Loucy (cell line): ENCODE data around the gene TUBA8.
"Not testable (repeated sequence)": the region's sequence is repeated elsewhere in the genome, so short reads cannot be mapped to it uniquely, and the experiment has no call there.

Experiments
- H2AFZ ChIP-seq: fragments of 200-600 bp; sonication (generic); 2 replicates; pipeline ENCODE4 v1.6.0; 2016; ENCODE audit warnings: antibody characterized with exemption, mild to moderate bottlenecking, low read length, moderate library complexity
- H3F3A ChIP-seq: fragments of 200-600 bp; 2 replicates; pipeline ENCODE4 v1.6.0; 2016; ENCODE audit warnings: antibody characterized with exemption, low read depth, mild to moderate bottlenecking
- H3K27me3 ChIP-seq: fragments of 200-600 bp; sonication (generic); 2 replicates; pipeline ENCODE4 v1.6.1; 2014; ENCODE audit warnings: low read length, mild to moderate bottlenecking; ENCODE audit not compliant: insufficient read depth, poor library complexity, severe bottlenecking
- H3K36me3 ChIP-seq: fragments of 200-600 bp; sonication (generic); 2 replicates; pipeline ENCODE4 v1.6.1; 2016; ENCODE audit warnings: low read length; ENCODE audit not compliant: insufficient read depth
- H3K4me1 ChIP-seq: fragments of 200-600 bp; sonication (generic); 2 replicates; pipeline ENCODE4 v1.5.1; 2014; ENCODE audit warnings: low read length, mild to moderate bottlenecking; ENCODE audit not compliant: insufficient read depth, poor library complexity, severe bottlenecking
- H3K4me2 ChIP-seq: fragments of 200-600 bp; sonication (generic); 2 replicates; pipeline ENCODE4 v1.6.0; 2014; ENCODE audit warnings: antibody characterized with exemption, low read length, low read depth, mild to moderate bottlenecking; ENCODE audit not compliant: poor library complexity, severe bottlenecking
- H3K4me3 ChIP-seq: fragments of 200-600 bp; sonication (generic); 2 replicates; pipeline ENCODE4 v1.5.1; 2014; ENCODE audit warnings: low read length, mild to moderate bottlenecking, mixed read lengths; ENCODE audit not compliant: poor library complexity, severe bottlenecking
- H3K79me2 ChIP-seq: fragments of 200-600 bp; sonication (generic); 2 replicates; pipeline ENCODE4 v1.6.1; 2014; ENCODE audit warnings: low read length; ENCODE audit not compliant: insufficient read depth
- H3K9ac ChIP-seq: fragments of 200-600 bp; sonication (generic); 2 replicates; pipeline ENCODE4 v1.6.0; 2014; ENCODE audit warnings: mild to moderate bottlenecking, low read depth, low read length, moderate library complexity; ENCODE audit not compliant: poor library complexity, severe bottlenecking
- H3K9me2 ChIP-seq: fragments of 200-600 bp; sonication (generic); replicated peaks from 2 replicates; pipeline ENCODE4 v1.6.1; 2016; ENCODE audit warnings: low read depth, low read length, mixed read lengths
- H3K9me3 ChIP-seq: fragments of 200-600 bp; sonication (generic); 2 replicates; pipeline ENCODE4 v1.6.1; 2014; ENCODE audit warnings: mild to moderate bottlenecking, antibody characterized with exemption, low read length, low read depth; ENCODE audit not compliant: insufficient read depth
- H4K20me1 ChIP-seq: fragments of 200-600 bp; sonication (generic); 2 replicates; pipeline ENCODE4 v1.6.0; 2014; ENCODE audit warnings: antibody characterized with exemption, low read length, mild to moderate bottlenecking; ENCODE audit not compliant: insufficient read depth, poor library complexity, severe bottlenecking
- EZH2phosphoT487 ChIP-seq: fragments of 200-600 bp; IDR thresholded peaks from 2 replicates; pipeline ENCODE4 v1.6.1; 2018; ENCODE audit warnings: antibody characterized with exemption, mild to moderate bottlenecking, moderate library complexity, borderline replicate concordance
- TF ChIP-seq, protein P1 (sequence below): fragments of 200-600 bp; sonication (generic); conservative IDR thresholded peaks from 2 replicates; pipeline ENCODE4 v1.5.1; 2014; ENCODE audit warnings: mild to moderate bottlenecking, antibody characterized with exemption, low read length

Gene TUBA8

DNA sequence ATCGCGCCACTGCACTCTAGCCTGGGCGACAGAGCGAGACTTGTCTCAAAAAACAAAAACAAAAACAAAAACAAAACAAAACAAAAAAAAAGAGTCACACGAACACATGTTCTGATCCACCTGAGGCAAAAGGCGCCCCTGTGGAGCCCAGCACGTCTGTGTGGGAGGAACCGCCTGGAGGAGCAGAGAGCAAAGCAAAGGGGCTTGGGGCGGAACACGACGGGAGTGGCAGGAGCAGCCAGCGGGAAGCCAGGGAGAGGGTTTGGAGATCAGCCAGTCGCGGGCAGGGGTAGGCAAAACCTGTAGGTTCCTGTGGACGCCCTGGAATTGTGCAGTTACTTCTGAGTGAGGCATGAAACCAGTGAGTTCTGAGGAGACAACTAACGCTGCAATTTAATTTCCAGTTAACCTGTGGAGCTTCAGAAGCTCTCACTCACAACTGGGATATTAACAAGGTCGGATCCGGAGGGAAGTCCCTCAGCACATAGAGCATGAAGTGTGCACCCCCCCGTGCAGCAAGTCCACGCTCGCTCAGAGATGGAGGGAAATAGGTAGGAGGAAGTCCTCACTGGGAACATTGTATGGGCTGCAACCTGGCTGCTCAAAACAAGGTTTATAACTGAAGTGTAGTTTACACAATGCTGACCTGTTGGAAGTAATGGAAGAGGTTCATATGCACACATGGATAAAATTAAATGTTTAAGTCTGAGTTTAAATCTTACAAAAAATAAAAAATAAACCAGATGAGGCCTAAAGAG, 26.1 kb downstream of the TUBA8 start:
- Histone ChIP-seq H2AFZ (no peak overlapping the region), H3K4me2 (no peak overlapping the region), H3K9me2 (no peaks in the 10 kb centered on the region), H3K36me3 (peaks cover 6% of the 10 kb centered on the region; the same call in 1 of the 2 replicates), H3K79me2 (no peaks in the 10 kb centered on the region), H3K9ac (no peak overlapping the region), H3K4me3 (no peak overlapping the region), H3K9me3 (no peaks in the 10 kb centered on the region), H4K20me1 (no peaks in the 10 kb centered on the region), H3K27me3 (no peaks in the 10 kb centered on the region), H3F3A (no peaks in the 10 kb centered on the region), H3K4me1 (no peaks in the 10 kb centered on the region)
- no peak for TF ChIP-seq EZH2phosphoT487
- TF ChIP-seq, protein P1, sequence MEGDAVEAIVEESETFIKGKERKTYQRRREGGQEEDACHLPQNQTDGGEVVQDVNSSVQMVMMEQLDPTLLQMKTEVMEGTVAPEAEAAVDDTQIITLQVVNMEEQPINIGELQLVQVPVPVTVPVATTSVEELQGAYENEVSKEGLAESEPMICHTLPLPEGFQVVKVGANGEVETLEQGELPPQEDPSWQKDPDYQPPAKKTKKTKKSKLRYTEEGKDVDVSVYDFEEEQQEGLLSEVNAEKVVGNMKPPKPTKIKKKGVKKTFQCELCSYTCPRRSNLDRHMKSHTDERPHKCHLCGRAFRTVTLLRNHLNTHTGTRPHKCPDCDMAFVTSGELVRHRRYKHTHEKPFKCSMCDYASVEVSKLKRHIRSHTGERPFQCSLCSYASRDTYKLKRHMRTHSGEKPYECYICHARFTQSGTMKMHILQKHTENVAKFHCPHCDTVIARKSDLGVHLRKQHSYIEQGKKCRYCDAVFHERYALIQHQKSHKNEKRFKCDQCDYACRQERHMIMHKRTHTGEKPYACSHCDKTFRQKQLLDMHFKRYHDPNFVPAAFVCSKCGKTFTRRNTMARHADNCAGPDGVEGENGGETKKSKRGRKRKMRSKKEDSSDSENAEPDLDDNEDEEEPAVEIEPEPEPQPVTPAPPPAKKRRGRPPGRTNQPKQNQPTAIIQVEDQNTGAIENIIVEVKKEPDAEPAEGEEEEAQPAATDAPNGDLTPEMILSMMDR: no peak

DNA sequence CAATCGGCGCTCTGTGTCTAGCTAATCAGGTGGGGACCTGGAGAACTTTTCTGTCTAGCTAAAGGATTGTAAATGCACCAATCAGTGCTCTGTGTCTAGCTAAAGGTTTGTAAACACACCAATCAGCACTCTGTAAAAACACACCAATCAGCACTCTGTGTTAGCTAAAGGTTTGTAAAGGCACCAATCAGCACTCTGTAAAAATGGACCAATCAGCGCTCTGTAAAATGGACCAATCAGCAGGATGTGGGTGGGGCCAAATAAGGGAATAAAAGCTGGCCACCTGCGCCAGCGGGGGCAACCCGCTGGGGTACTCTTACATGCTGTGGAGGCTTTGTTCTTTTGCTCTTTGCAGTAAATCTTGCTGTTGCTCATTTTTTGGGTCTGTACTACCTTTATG, 30.4 kb downstream of the TUBA8 start:
- H3K9ac ChIP-seq, H3K27me3 ChIP-seq, H3K9me2 ChIP-seq, H3K4me1 ChIP-seq, H3K79me2 ChIP-seq, H2AFZ ChIP-seq, H3F3A ChIP-seq, H3K36me3 ChIP-seq, H3K4me3 ChIP-seq, H4K20me1 ChIP-seq, H3K4me2 ChIP-seq, H3K9me3 ChIP-seq: not testable (repeated sequence)

DNA sequence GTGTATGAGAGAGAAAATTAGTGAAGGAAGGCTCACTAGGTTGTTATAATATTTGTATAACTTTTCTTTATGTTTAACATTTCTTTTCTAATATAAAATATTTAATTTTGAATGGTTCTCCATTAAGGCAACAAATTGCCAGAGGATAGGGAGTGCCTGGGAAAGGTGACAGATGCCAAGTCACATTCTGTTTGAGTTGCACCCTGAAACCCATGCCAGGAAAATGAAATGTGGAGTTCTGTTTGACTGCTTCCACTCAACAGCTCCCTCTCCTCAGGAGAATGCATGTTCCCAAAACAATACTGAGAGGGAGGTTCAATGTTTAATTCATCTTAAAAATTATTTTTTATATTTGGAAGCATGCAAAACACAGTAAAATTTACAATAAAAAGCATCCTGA, 33.5 kb downstream of the TUBA8 start:
- Histone ChIP-seq H3K79me2 (no peaks in the 10 kb centered on the region), H3K27me3 (no peaks in the 10 kb centered on the region), H3K9me3 (no peaks in the 10 kb centered on the region), H3F3A (no peaks in the 10 kb centered on the region), H3K4me3 (no peak overlapping the region), H3K36me3 (no peaks in the 10 kb centered on the region), H3K4me1 (peaks cover under 1% of the 10 kb centered on the region), H2AFZ (no peak overlapping the region), H3K9me2 (no peaks in the 10 kb centered on the region), H4K20me1 (no peaks in the 10 kb centered on the region), H3K9ac (no peak overlapping the region), H3K4me2 (no peak overlapping the region)
- TF ChIP-seq, protein P1: no peak
- no peak for TF ChIP-seq EZH2phosphoT487
